ENCODE measurements around the gene TRIM5.

DNA sequence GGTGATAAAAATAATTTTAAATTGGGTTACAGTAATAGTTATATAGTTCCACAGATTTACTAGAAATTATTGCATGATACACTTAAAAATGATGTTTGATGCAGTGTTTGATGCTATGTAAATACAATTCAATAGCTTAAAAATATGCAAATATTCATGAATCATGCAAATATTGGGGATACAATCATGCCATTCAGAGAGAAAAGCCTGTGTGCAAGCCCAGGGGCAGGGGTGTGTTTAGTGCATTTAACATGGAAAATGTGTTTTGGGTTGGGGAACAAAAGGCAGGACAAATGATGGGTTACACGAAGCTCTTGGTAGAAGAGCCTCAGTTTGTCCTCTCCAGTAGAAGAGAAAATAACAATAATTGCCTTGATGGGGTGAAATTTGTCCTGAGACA, 10.7 kb upstream of the TRIM5 start:
- TF ChIP-seq MAZ (IDR thresholded peaks at IDR 0.05; ENCODE audit: borderline replicate concordance, low read depth, low read length) (no peak), NR3C1 (IDR thresholded peaks at IDR 0.05) (no peak)
- TF ChIP-seq, protein P1, sequence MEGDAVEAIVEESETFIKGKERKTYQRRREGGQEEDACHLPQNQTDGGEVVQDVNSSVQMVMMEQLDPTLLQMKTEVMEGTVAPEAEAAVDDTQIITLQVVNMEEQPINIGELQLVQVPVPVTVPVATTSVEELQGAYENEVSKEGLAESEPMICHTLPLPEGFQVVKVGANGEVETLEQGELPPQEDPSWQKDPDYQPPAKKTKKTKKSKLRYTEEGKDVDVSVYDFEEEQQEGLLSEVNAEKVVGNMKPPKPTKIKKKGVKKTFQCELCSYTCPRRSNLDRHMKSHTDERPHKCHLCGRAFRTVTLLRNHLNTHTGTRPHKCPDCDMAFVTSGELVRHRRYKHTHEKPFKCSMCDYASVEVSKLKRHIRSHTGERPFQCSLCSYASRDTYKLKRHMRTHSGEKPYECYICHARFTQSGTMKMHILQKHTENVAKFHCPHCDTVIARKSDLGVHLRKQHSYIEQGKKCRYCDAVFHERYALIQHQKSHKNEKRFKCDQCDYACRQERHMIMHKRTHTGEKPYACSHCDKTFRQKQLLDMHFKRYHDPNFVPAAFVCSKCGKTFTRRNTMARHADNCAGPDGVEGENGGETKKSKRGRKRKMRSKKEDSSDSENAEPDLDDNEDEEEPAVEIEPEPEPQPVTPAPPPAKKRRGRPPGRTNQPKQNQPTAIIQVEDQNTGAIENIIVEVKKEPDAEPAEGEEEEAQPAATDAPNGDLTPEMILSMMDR (IDR thresholded peaks at IDR 0.05): no peak

All from A549 (cell line).